PFSK-1 (cell line): ENCODE data around the gene TAGLN3.

ENCODE experiments used
- FOXP2 ChIP-seq: optimal IDR thresholded peaks from 2 replicates; pipeline ENCODE3; 2011; ENCODE audit warnings: borderline replicate concordance, control low read depth, inconsistent platforms; ENCODE audit not compliant: insufficient read depth; ENCODE audit errors: extremely low read length, extremely low read depth
- POLR2AphosphoS5 ChIP-seq: IDR thresholded peaks from 2 replicates; pipeline ENCODE4 v1.6.1; 2012; ENCODE audit warnings: low read depth, mild to moderate bottlenecking, control low read depth, low read length, moderate library complexity
- SIN3A ChIP-seq: IDR thresholded peaks from 2 replicates; pipeline ENCODE4 v1.6.1; 2012; ENCODE audit warnings: mild to moderate bottlenecking, low read length, moderate library complexity, borderline replicate concordance; ENCODE audit not compliant: insufficient read depth
- TAF1 ChIP-seq: IDR thresholded peaks from 2 replicates; pipeline ENCODE4 v1.6.1; 2012; ENCODE audit warnings: low read length, control low read depth, borderline replicate concordance; ENCODE audit not compliant: insufficient read depth
- TF ChIP-seq, protein P1 (sequence below), 2 experiments: IDR thresholded peaks; 2 replicates each; pipeline versions ENCODE4 v1.6.1 to v1.8.0; 2011 to 2012; ENCODE audit warnings: low read depth in 2 of 2, low read length in 2 of 2, control low read depth in 1 of 2, inconsistent platforms in 1 of 2, mild to moderate bottlenecking in 1 of 2, moderate library complexity in 1 of 2; ENCODE audit not compliant: insufficient read depth in 1 of 2

Gene TAGLN3

DNA sequence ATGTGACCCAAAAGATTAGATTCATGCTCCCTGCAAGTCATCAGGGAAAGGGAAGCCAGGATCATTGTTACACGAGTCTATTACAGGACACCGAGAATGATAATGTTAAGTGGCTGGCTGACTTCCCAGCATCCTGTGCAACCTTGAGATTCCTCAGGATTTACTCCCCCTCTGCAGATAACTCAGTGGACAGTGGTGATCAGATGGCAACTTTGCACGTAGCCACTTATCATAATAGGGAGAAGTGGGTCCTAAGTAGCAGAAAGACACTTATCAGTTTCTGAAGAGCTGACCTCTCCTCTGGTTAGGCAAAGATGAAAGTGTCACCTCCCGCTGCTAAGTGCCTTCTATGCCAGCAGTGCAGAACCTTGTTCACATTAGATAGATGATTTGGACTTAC lies 29.1 kb downstream of the TAGLN3 start:
- no peak for TF ChIP-seq TAF1
- TF ChIP-seq, protein P1, sequence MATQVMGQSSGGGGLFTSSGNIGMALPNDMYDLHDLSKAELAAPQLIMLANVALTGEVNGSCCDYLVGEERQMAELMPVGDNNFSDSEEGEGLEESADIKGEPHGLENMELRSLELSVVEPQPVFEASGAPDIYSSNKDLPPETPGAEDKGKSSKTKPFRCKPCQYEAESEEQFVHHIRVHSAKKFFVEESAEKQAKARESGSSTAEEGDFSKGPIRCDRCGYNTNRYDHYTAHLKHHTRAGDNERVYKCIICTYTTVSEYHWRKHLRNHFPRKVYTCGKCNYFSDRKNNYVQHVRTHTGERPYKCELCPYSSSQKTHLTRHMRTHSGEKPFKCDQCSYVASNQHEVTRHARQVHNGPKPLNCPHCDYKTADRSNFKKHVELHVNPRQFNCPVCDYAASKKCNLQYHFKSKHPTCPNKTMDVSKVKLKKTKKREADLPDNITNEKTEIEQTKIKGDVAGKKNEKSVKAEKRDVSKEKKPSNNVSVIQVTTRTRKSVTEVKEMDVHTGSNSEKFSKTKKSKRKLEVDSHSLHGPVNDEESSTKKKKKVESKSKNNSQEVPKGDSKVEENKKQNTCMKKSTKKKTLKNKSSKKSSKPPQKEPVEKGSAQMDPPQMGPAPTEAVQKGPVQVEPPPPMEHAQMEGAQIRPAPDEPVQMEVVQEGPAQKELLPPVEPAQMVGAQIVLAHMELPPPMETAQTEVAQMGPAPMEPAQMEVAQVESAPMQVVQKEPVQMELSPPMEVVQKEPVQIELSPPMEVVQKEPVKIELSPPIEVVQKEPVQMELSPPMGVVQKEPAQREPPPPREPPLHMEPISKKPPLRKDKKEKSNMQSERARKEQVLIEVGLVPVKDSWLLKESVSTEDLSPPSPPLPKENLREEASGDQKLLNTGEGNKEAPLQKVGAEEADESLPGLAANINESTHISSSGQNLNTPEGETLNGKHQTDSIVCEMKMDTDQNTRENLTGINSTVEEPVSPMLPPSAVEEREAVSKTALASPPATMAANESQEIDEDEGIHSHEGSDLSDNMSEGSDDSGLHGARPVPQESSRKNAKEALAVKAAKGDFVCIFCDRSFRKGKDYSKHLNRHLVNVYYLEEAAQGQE (IDR thresholded peaks at IDR 0.05; ENCODE audit: insufficient read depth in 1 of 2, low read depth in 2 of 2, low read length in 2 of 2) = no peak
- TF ChIP-seq FOXP2 = no peak
- TF ChIP-seq SIN3A = no peak
- no peak for TF ChIP-seq POLR2AphosphoS5

GRCh38 chr3:112030901-112031300 lies 32.2 kb downstream of the TAGLN3 start:
- TF ChIP-seq POLR2AphosphoS5 = no peak

GRCh38 chr3:112032098-112032731 lies 33.5 kb downstream of the TAGLN3 start:
- TF ChIP-seq, protein P1 (IDR thresholded peaks at IDR 0.05; ENCODE audit: insufficient read depth in 1 of 2, low read depth in 2 of 2, low read length in 2 of 2) = no peak
- TF ChIP-seq SIN3A = no peak
- no peak for TF ChIP-seq POLR2AphosphoS5
- no peak for TF ChIP-seq FOXP2
- no peak for TF ChIP-seq TAF1

DNA sequence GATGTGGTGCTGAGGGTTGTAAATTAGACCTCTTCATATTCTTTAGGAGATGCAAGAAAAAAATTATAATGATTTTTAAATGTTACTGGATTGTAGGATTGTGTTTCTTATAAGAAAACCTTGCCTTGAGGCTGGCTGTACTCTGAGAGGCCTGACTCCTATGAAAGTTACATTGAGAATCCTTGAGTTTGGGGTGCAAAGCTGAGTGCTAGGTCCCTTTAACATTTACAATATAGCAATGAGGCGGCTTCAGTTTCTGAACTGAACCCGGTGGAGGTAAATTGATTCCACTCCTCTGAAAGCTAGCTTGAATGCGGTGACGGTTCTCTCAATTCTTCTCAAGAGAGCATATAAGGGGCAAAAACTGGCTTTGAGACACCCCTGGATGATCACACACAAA lies 35.7 kb downstream of the TAGLN3 start, which contains the start of gene TMPRSS7:
Gene TMPRSS7 (plus strand): TSS at position 301 of the 400 bp plus-strand sequence. CDS start 110 bp downstream, outside the sequence.
- TF ChIP-seq FOXP2 = no peak
- no peak for TF ChIP-seq SIN3A
- TF ChIP-seq, protein P1 (IDR thresholded peaks at IDR 0.05; ENCODE audit: insufficient read depth in 1 of 2, low read depth in 2 of 2, low read length in 2 of 2) = no peak
- no peak for TF ChIP-seq POLR2AphosphoS5
- no peak for TF ChIP-seq TAF1

GRCh38 chr3:112035241-112035640 lies 36.5 kb downstream of the TAGLN3 start:
- TF ChIP-seq POLR2AphosphoS5 = no peak
- no peak for TF ChIP-seq SIN3A
- TF ChIP-seq FOXP2 = no peak
- no peak for TF ChIP-seq TAF1
- TF ChIP-seq, protein P1 (IDR thresholded peaks at IDR 0.05; ENCODE audit: insufficient read depth in 1 of 2, low read depth in 2 of 2, low read length in 2 of 2) = no peak
